Activated T-helper 9 cell treated with anti-CD3 and anti-CD28 coated beads, Interleukin-2, amount 50 U/mL, for 16 hours (primary cell): ENCODE results near the gene VAV3.

ENCODE experiments used
- DNase-seq: peaks from one replicate; pipeline ENCODE4 v3.0.0-alpha.2; 2020; ENCODE audit warnings: low read depth

VAV3 gene

DNA sequence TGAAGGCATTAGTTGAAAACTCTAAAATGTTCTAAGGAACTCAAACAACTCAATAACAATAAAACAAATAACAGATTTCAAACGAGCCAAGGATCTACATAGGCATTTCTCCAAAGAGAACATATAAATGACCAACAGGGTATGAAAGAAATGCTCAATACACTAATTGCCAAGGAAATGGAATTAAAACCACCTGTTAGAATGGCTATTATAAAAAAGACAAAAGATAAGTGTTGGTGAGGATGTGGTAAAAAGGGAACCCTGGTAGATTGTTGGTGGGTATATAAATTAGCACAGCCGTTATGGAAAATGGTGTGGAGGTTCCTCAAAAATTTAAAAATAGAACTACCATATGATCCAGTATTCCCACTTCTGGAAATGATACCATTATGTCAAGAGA is 9.1 kb upstream of the VAV3 start:
- no peak for DNase-seq

DNA sequence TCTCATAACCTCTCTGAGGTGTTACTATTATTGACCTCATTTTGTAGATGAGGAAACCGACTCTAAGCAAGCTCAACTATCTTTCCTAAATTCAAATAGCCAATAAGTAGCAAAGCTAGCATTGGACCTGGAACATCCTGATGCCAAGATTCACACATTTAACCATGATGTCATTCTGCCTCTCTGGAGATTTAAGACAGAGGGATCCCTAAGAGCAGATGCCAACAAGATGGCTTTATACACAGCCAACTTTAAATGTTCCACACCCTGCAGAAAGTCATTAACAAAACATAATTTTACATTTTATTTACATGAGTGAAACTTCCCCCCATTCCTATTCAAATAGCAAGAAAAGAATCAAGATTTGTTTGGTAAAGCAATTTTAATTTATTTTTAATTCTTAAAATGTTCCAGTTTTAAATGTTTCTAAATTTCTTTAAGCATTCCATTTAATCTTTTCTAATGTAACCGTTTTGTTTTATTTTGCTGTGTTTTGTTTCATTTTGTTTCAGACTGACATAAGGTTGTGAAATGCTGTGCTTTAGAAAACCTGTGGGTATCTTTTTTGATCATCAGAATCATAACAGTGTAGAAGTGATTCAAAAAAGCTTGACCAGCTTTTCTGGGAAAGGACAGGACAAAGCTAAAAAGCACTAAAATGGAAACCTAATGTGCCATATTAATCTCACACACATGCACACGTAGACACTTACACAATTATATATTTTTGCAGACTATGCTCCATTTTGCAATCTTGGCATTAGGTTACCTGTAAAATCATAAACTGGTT is 7.6 kb upstream of the VAV3 start:
- DNase-seq, result no peak

DNA sequence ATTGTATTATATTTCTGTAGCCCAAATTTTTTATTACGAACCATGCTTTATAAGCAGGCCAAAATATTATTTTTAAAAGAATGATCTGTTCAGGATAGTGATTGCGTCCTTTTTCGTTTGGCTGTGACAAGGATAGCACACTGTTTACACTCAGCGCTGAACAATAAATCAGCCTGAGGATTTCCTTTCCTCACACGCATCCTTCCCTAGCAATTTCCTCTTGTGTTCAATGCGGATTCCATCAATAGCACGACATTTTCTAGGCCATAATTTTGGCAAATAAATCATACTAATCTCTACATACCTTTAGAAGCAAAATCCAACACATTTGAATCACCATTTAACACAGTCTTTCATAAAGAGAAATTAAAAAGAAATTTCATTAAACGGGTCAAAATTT is 1.6 kb upstream of the VAV3 start:
- no peak for DNase-seq

DNA sequence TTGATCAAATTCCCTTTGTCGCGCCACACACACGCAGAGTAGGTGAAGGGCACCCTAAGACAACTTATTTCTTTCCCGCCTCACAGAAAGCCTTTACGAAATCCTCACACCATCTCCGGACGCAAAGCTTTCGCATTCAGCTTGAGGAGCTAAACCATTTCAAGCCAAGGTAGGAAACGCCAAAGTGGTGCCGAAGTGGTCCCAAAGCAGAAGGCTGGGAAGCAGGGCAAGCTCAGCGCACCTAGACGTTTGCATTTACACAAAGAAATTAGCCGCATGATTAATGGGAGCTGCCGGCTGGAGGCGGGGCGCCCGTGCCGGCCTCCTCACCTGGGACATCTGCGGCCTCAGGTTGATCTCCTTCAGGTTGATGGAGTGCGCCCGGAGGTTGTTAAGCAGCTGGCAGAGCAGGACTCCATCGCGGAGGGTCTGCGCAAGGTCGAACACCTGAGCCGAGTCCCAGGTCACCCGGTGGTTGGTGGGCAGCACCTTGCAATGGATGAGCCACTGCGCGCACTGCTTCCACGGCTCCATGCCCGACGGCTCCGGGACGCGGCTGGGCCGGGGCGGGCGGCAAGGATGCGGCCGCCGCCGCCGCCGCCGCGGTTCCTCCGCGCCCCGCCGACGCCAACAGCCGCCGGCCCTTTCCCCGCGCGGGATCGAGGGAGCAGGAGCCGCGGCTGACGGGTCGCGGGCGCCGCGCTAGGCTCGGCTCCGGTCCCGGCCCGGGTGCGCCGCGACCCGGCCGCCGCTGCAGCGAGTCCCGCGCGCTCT is 457 bp downstream of the VAV3 start:
- no peak for DNase-seq

DNA sequence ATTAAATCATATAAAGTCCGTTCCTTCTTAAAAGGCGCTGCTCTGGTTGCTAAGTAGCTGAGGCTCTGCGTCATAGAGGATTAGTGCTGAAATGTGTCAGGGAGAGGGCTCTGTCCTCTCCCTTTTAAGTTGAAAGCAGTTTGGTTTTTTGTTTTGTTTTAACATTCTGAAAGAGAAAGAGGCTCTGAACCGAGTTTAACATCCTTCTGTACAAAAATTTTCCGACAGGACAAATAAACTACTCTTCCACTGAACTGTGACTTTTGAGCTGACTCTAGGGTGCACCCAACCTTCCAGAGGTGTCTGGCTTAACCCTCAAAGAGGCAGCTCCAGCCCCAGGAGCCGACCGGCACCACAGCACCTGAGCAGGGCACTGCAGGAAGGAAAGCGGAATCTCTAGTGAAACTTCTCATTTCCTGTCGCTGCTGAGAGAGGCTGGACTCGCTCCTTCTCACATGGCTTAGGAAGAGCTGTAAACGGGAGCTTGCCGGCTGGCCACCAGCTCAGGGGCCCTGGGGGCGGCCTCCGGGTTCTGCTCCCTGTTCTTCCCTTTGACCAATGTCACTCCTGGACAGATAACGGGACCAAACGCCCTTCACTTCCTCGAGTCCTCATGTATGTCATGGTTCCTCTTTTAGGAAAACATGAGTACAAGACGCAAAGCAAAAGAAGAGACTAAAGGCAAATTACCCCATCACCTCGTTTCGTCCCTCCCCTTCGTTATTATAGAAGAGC is 1.2 kb downstream of the VAV3 start:
- no peak for DNase-seq

DNA sequence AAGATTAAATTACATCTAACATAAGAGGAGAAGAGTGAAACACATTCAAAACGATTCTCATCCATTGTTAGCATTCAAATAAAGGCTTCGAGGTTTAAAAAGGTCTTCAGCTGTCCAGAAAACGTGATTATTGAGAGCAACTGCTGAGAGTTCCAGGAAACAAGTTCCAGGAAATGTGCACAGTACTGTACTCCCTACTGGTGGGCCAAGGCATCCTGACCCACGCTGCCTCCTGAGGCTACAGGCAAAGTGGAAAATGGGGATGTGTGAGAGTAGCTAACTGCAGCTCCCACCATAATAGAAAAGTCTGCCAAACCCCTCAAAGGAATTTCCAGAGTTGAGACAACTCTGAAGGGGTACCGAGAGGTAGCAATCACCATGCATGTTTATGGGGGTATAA is 2.0 kb downstream of the VAV3 start:
- no peak for DNase-seq

DNA sequence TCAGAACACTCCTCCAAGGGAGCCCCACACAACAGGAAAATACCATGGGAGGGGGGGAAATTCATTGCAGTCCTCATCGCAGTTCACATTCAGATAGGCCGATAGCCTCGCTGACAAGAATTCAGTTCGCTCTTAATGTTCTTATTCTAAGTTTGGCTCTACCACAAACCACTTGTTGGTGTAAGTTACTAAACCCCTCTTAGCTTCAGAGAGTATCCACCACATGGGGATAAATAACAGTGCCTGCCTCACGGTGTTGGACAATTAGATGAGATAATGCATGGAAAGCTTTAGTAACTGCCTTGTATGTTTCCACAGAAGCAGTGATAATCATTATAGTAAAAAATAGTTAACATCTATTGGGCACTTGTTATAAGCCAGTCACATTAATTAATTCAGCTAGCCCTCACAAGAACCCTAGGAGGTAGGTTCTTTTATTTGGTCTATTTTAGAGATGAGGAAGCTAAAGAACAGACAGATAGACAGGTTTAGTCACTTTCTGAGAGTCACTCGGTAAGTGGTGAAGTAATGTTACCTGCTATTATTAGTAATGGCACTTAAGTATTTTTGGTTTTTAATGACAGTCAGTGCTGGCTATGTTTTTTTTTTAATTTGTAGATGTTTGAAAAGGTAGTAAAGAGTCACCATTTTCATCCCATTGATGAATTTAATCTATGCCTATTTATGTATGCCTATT is 10.1 kb downstream of the VAV3 start:
- DNase-seq, result no peak

DNA sequence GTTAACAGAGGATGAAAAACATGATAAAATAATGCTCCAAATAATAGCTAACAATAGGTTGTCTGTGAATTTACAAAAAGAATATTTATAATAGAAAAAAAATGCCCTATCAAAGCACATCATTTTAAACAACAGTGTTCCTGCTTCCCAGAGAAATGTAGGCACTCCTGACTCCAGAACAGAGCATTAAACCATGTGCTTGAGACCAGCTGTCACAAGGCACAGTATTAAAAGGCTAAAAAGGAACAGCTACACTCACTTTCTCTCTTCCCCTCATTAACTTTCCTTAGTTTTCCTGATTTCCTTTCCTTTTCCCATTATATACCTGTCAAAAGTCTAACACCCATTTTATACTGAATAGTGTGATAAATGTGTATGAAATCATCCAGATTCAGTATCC is 10.9 kb downstream of the VAV3 start:
- no peak for DNase-seq

DNA sequence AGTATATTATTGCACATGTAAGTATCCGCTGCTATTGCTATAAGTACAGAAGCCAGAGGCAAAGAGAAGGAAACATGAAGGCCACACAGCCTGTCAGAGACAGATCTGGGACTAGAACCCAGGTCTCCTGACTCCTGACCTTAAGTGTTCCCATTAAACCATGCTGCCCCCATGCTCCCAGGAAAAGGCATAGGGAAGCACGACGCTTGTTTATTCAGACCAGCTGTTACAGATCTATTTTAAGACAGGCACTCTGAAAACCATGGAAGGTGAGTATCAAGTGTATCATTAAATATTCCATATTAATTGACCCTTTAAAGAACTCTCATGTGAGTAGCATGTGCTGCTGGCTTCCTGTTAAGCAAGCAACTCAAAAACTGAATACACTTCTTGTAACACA is 11.4 kb downstream of the VAV3 start:
- DNase-seq, result no peak

DNA sequence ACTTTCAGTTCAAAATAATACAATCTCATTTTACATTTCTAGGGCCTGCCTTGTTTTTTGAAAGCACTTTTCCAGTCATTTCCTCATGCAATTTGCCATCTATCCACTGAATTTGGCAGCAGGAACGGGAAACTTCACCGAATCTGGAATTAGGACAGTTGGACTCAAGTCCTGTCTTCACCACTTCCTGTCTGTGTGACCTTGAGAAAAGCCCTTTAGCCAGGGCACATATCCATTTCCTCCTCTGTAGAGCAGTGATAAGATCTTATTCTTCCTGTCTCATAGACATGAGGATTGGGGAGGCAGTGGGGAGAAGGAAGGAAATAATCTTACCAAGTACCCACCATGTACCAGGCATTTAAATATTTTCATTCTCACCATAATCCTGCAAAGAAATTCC is 12.0 kb downstream of the VAV3 start:
- no peak for DNase-seq

DNA sequence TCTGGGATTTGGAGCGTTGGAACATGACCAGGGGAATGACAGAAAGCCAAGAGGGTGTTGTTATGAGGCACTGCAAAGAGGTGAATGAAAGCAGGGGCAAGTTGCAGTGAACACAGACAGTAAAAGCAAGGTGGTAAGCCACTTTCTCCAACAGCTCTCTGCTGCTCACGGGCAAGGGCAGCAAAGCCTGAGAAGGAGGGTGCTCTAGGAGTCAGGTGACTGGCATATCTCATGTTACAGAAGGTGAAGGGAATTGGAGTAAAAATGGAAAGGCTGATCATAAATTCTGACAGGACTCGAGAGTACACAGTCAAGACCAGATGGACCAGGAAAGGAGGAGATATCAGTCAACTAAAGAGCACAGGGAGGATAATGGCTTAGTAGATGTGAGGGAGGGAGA is 14.5 kb downstream of the VAV3 start:
- DNase-seq, result no peak

DNA sequence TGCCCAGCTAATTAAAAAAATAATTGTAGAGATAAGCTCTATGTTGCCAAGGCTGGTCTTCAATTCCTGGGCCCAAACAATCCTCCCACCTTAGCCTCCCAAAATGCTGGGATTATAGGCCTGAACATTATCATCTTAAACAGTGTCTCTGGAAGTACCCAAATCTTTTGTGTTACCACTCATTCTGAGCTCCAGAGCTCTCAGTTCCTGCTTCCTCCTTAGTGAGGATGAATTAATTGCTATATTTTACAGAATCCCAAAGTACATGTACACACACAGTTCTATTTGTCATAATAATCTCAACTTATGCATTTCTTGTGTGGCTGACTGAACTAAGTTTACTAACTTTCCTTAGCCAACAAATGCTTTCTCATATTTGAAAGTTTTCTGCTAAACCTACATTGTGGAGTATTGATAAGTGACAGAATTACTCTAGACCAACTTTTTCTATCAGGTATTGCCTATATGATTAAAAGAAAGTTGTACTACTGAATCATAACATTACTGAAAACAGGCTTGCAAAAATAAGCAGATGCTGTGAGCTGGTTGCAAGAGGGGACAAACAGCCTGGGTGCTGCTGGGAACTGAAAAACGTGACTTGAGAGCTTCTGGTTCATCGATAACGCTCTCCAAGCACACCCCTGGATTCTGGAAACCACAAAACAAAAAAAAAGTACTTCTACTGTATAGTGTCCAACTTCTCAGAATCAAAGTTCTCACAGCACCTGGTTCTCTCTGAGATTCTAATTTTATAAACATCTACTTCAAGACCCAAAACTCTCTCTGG is 15.3 kb downstream of the VAV3 start:
- DNase-seq, result no peak

DNA sequence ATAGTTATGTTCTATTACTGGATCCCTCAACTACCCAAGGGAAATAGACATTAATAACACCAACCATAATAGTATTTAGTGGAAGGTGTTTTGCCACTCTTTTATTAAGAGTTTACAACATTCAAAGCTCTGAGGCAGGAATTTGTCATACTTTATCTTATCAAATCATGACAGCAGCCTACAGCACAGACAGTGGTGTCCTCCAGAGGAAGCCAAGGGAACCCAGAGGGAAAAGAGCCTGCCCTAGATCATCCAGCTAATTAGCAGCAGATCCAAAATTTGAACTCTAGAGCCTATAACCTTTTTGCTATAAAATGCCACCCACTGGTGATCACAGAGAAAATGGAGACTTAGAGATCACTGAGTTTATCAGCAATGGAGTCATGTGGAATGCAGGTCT is 18.2 kb downstream of the VAV3 start:
- DNase-seq, result no peak

DNA sequence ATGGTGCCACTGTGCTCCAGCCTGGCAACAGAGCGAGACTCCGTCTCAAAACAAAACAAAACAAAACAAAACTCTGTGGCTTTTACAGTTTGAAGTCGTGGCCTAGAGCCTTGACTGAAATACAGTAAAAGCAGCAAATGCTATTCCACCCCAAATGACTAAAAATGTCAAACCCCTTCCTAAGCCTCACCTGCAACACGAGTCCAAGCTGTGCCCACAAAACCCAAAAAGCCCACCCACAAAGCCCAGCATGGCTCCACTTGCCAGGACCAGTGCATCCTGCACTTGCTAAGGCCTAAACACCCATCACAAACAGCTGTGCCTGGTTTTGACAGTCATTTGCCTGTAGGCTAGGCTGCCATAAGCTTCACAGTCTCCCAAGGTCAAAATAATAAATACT is 21.3 kb downstream of the VAV3 start:
- no peak for DNase-seq

DNA sequence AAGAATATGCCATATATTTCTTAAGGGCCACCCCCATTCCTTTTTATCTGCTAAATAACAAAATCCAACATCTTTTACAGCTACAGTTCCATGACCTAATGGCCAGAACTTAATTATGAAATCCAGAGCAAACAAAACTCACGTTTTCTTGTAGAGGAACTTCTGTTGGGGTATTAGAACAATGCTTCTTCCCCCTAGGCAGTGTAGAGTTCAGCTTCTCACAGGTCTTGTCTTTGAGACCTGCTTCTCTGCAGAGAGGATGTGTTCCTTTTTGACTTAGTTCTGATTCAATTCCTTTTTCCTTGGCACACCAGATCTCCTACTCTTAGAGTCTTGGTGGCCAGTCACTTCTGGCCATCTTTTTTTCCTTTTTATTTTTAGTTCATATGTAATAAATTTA is 22.2 kb downstream of the VAV3 start:
- DNase-seq, result no peak

DNA sequence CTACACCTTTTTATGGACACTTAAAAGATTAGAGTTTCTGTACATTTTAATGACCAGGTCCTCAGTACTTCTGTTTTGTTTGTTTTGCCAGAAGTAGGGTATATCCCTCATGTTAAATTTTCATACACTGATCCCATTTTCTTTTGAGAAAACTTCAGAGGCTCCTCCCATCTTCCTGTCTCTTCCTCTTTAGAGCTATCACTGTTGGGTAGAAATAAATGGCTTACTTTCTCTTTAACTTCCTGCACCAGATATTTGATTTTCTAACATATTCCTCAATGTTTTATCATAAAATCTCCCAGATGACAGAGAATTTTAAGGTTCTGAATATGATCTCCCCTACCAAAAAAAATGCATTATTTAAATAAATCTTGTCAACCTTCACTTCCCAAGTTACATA is 23.4 kb downstream of the VAV3 start:
- no peak for DNase-seq

DNA sequence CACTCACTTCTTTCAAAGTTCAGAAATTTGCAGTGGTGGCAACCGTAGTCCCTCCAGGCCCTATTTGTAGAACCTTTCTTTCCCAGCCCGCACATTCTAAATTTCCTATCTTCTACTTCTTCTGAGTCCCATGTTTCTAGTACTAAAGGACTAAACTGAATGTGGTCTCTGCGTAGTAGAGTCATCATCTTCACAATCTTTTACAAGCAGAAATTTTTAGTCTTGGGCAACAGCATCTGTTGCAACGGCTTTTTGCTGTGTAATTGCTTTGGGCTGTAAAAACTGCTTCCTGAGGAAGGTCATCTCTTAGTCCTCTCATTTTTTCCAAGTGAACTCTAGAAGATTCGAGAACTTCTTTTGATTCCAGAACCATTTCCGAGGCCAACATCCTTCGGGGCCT is 23.9 kb downstream of the VAV3 start:
- DNase-seq, result no peak

DNA sequence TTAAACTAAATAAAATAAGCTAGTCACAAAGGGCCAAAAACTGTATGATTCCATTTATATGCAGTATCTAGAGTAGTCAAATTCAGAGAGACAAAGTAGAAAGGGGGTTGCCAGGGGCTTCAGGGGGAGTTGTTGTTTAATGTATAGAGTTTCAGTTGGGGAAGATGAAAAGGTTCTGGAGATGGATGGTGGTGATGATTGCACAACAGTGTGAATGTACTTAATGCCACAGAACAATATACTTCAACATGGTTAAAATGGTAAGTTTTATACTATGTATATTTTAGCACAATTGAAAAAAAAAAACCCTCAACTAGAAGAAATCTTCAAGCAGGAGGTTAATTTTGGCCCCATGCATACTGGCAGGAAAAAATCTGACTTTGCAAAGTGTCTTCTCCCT is 24.3 kb downstream of the VAV3 start:
- DNase-seq, result no peak

DNA sequence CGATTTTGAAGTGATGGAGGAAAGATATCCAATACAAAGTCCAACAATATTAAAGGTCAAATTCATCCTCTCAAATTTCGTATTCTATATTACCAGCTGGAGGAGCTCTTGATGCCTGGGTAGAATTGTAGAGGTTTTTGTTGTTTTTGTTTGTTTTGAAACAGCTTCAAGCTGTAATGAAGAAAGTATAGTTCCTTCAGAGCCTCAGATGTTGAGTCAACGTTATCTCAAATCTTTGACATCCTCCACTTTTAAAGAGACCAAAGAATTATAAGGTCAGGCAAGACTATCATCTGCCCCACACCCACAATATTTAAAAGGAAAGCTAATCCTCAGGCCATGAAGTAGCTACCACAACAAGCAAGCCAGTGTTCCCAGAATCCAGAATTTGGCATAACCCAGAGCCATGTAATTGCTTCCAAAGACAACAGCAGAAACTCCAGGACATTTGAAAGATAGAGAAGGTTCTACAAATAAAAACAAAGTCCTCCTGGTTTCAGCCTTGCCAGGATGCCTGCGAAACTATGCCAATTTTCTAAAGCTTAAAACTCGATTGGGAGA is 24.9 kb downstream of the VAV3 start:
- no peak for DNase-seq

DNA sequence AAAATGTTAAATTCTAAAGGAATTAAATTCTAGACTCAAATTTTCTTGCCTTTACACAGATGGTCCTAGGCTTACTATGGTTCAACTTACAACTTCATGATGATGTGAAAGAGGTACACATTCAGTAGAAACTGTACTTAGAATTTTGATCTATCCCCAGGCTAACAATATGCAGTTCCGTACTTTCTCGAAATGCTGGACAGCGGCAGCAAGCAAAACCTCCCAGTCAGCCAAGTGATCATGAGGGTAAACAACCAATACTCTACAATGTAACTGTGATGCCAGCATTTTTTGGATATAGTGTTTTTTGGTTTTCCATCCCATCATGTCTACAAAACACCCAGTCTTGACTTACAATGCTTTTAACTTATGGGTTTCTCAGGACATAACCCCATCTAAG is 25.7 kb downstream of the VAV3 start:
- DNase-seq, result no peak
